ENCODE results near the gene AUP1.

AUP1 gene

GRCh38 chr2:74576211-74576862, 46.8 kb upstream of the AUP1 start:
- no peaks in the 10 kb centered on the region for H3K9me3 ChIP-seq (ENCODE audit: insufficient read depth, low read depth, low read length)
- H3K4me1 ChIP-seq (ENCODE audit: control insufficient read depth in 1 of 2, insufficient read depth in 2 of 2, low read length in 2 of 2) = no peaks in the 10 kb centered on the region
- DNase-seq = peak in 1 of 2 donors; percentile 33

GRCh38 chr2:74575320-74575719, 45.8 kb upstream of the AUP1 start:
- no peak overlapping the region for H3K23ac ChIP-seq (ENCODE audit: low read length)
- H3K36me3 ChIP-seq (ENCODE audit: control insufficient read depth in 1 of 2, insufficient read depth in 2 of 2, low read length in 2 of 2) = no peaks in the 10 kb centered on the region
- no peaks in the 10 kb centered on the region for H3K27me3 ChIP-seq (ENCODE audit: insufficient read depth, low read length)
- no peak overlapping the region for H2BK12ac ChIP-seq (ENCODE audit: low read length)
- no peak overlapping the region for H2BK5ac ChIP-seq (ENCODE audit: low read depth, low read length, poor library complexity)
- no peak overlapping the region for H4K8ac ChIP-seq (ENCODE audit: low read depth, low read length)
- no peak overlapping the region for H3K27ac ChIP-seq (ENCODE audit: low read depth, low read length)
- H3K9ac ChIP-seq (ENCODE audit: low read length) = no peak overlapping the region
- H3K79me1 ChIP-seq (ENCODE audit: low read length) = no peaks in the 10 kb centered on the region
- no peaks in the 10 kb centered on the region for H3K79me2 ChIP-seq (ENCODE audit: control insufficient read depth, insufficient read depth, low read length, poor library complexity)
- no peak for DNase-seq
- H4K91ac ChIP-seq (ENCODE audit: low read depth, low read length) = no peak overlapping the region
- no peak overlapping the region for H2AK5ac ChIP-seq (ENCODE audit: low read length)
- H3K18ac ChIP-seq (ENCODE audit: low read length) = no peak overlapping the region
- H4K12ac ChIP-seq (ENCODE audit: low read depth, low read length) = no peak overlapping the region
- no peak overlapping the region for H2AFZ ChIP-seq (ENCODE audit: insufficient read depth, low read length, poor library complexity)
- H3K4me2 ChIP-seq (ENCODE audit: low read length) = no peak overlapping the region
- H2BK120ac ChIP-seq (ENCODE audit: insufficient read depth, low read length, poor library complexity) = no peak overlapping the region
- no CpG with 5 or more reads among the region's 4 CpGs for WGBS (ENCODE audit: extremely low coverage, insufficient coverage, insufficient read length)
- H3K4me3 ChIP-seq (ENCODE audit: low read depth, low read length) = no peak overlapping the region
- H3K4me1 ChIP-seq (ENCODE audit: control insufficient read depth in 1 of 2, insufficient read depth in 2 of 2, low read length in 2 of 2) = no peaks in the 10 kb centered on the region
- no peak overlapping the region for H3K4ac ChIP-seq (ENCODE audit: low read depth, low read length)
- no peak overlapping the region for H3K14ac ChIP-seq (ENCODE audit: low read length)
- H3K9me3 ChIP-seq (ENCODE audit: insufficient read depth, low read depth, low read length) = no peaks in the 10 kb centered on the region

More at GRCh38 chr2:74576211-74576862, 46.8 kb upstream of the AUP1 start:
- Histone ChIP-seq H4K8ac (ENCODE audit: low read depth, low read length) (no peak overlapping the region), H2BK120ac (ENCODE audit: insufficient read depth, low read length, poor library complexity) (no peak overlapping the region), H2BK12ac (ENCODE audit: low read length) (no peak overlapping the region), H3K27me3 (ENCODE audit: insufficient read depth, low read length) (no peaks in the 10 kb centered on the region), H2AFZ (ENCODE audit: insufficient read depth, low read length, poor library complexity) (no peak overlapping the region), H3K4me3 (ENCODE audit: low read depth, low read length) (no peak overlapping the region), H3K4me2 (ENCODE audit: low read length) (no peak overlapping the region), H2AK5ac (ENCODE audit: low read length) (no peak overlapping the region), H3K23ac (ENCODE audit: low read length) (no peak overlapping the region), H3K18ac (ENCODE audit: low read length) (no peak overlapping the region), H3K79me1 (ENCODE audit: low read length) (no peaks in the 10 kb centered on the region), H3K27ac (ENCODE audit: low read depth, low read length) (no peak overlapping the region), H3K14ac (ENCODE audit: low read length) (no peak overlapping the region), H3K79me2 (ENCODE audit: control insufficient read depth, insufficient read depth, low read length, poor library complexity) (no peaks in the 10 kb centered on the region), H2BK5ac (ENCODE audit: low read depth, low read length, poor library complexity) (no peak overlapping the region), H4K12ac (ENCODE audit: low read depth, low read length) (no peak overlapping the region), H3K9ac (ENCODE audit: low read length) (no peak overlapping the region), H4K91ac (ENCODE audit: low read depth, low read length) (no peak overlapping the region), H3K4ac (ENCODE audit: low read depth, low read length) (no peak overlapping the region), H3K36me3 (ENCODE audit: control insufficient read depth in 1 of 2, insufficient read depth in 2 of 2, low read length in 2 of 2) (no peaks in the 10 kb centered on the region)
- no CpG with 5 or more reads among the region's 7 CpGs for WGBS (ENCODE audit: extremely low coverage, insufficient coverage, insufficient read length)

- Histone ChIP-seq H3K79me1 (ENCODE audit: low read length) (no peaks in the 10 kb centered on the region), H3K4me3 (ENCODE audit: low read depth, low read length) (no peak overlapping the region), H4K8ac (ENCODE audit: low read depth, low read length) (no peak overlapping the region), H3K27ac (ENCODE audit: low read depth, low read length) (no peak overlapping the region), H3K27me3 (ENCODE audit: insufficient read depth, low read length) (no peaks in the 10 kb centered on the region), H3K4ac (ENCODE audit: low read depth, low read length) (no peak overlapping the region), H3K18ac (ENCODE audit: low read length) (no peak overlapping the region), H4K12ac (ENCODE audit: low read depth, low read length) (no peak overlapping the region), H3K4me1 (ENCODE audit: control insufficient read depth in 1 of 2, insufficient read depth in 2 of 2, low read length in 2 of 2) (no peaks in the 10 kb centered on the region), H3K23ac (ENCODE audit: low read length) (no peak overlapping the region), H3K9ac (ENCODE audit: low read length) (no peak overlapping the region), H2AFZ (ENCODE audit: insufficient read depth, low read length, poor library complexity) (no peak overlapping the region), H2AK5ac (ENCODE audit: low read length) (no peak overlapping the region), H3K4me2 (ENCODE audit: low read length) (no peak overlapping the region), H3K9me3 (ENCODE audit: insufficient read depth, low read depth, low read length) (no peaks in the 10 kb centered on the region), H2BK12ac (ENCODE audit: low read length) (no peak overlapping the region), H2BK120ac (ENCODE audit: insufficient read depth, low read length, poor library complexity) (no peak overlapping the region), H2BK5ac (ENCODE audit: low read depth, low read length, poor library complexity) (no peak overlapping the region), H3K14ac (ENCODE audit: low read length) (no peak overlapping the region), H3K79me2 (ENCODE audit: control insufficient read depth, insufficient read depth, low read length, poor library complexity) (no peaks in the 10 kb centered on the region), H4K91ac (ENCODE audit: low read depth, low read length) (no peak overlapping the region), H3K36me3 (ENCODE audit: control insufficient read depth in 1 of 2, insufficient read depth in 2 of 2, low read length in 2 of 2) (no peaks in the 10 kb centered on the region)
- no CpG with 5 or more reads among the region's 7 CpGs for WGBS (ENCODE audit: extremely low coverage, insufficient coverage, insufficient read length)
- DNase-seq = peak; percentile 74 to 89
These were observed 44.4 kb upstream of the AUP1 start for GRCh38 chr2:74573747-74574562.

GRCh38 chr2:74572178-74572925, 42.8 kb upstream of the AUP1 start:
- no peaks in the 10 kb centered on the region for H3K4me1 ChIP-seq (ENCODE audit: control insufficient read depth in 1 of 2, insufficient read depth in 2 of 2, low read length in 2 of 2)
- no peak overlapping the region for H3K14ac ChIP-seq (ENCODE audit: low read length)
- no peak overlapping the region for H2BK120ac ChIP-seq (ENCODE audit: insufficient read depth, low read length, poor library complexity)
- H3K23ac ChIP-seq (ENCODE audit: low read length) = no peak overlapping the region
- no peak overlapping the region for H3K4ac ChIP-seq (ENCODE audit: low read depth, low read length)
- no peak overlapping the region for H3K9ac ChIP-seq (ENCODE audit: low read length)
- no peaks in the 10 kb centered on the region for H3K36me3 ChIP-seq (ENCODE audit: control insufficient read depth in 1 of 2, insufficient read depth in 2 of 2, low read length in 2 of 2)
- H2AFZ ChIP-seq (ENCODE audit: insufficient read depth, low read length, poor library complexity) = no peak overlapping the region
- no peaks in the 10 kb centered on the region for H3K79me2 ChIP-seq (ENCODE audit: control insufficient read depth, insufficient read depth, low read length, poor library complexity)
- H3K18ac ChIP-seq (ENCODE audit: low read length) = no peak overlapping the region
- no peaks in the 10 kb centered on the region for H3K27me3 ChIP-seq (ENCODE audit: insufficient read depth, low read length)
- no peak overlapping the region for H3K4me3 ChIP-seq (ENCODE audit: low read depth, low read length)
- H2AK5ac ChIP-seq (ENCODE audit: low read length) = no peak overlapping the region
- no peak overlapping the region for H2BK5ac ChIP-seq (ENCODE audit: low read depth, low read length, poor library complexity)
- no peak overlapping the region for H3K4me2 ChIP-seq (ENCODE audit: low read length)
- no peaks in the 10 kb centered on the region for H3K9me3 ChIP-seq (ENCODE audit: insufficient read depth, low read depth, low read length)
- no CpG with 5 or more reads among the region's 3 CpGs for WGBS (ENCODE audit: extremely low coverage, insufficient coverage, insufficient read length)
- H3K27ac ChIP-seq (ENCODE audit: low read depth, low read length) = no peak overlapping the region
- H4K91ac ChIP-seq (ENCODE audit: low read depth, low read length) = no peak overlapping the region
- H4K12ac ChIP-seq (ENCODE audit: low read depth, low read length) = no peak overlapping the region
- no peaks in the 10 kb centered on the region for H3K79me1 ChIP-seq (ENCODE audit: low read length)
- no peak overlapping the region for H2BK12ac ChIP-seq (ENCODE audit: low read length)
- H4K8ac ChIP-seq (ENCODE audit: low read depth, low read length) = no peak overlapping the region
- DNase-seq = peak; percentile 58 to 89
